GM12878 (cell line): ENCODE data around the gene KMT2E. TPM values are rescaled to one million over a fixed set of nuclear protein-coding genes. Genes with fewer than 3 reads are reported as not detected.

ENCODE experiments used
- ATF2 ChIP-seq: IDR thresholded peaks from 2 replicates; pipeline ENCODE4 v1.6.1; 2012; ENCODE audit warnings: low read length, inconsistent platforms
- CEBPB ChIP-seq, 2 experiments: fragments of 150-350 bp in 1 of 2; IDR thresholded peaks; 2 replicates each; pipeline ENCODE4 v1.6.1; 2012 to 2014; ENCODE audit warnings: low read depth in 2 of 2, low read length in 2 of 2, borderline replicate concordance in 1 of 2, inconsistent platforms in 1 of 2
- FOXM1 ChIP-seq: IDR thresholded peaks from 2 replicates; pipeline ENCODE4 v1.6.1; 2012; ENCODE audit warnings: low read depth, mild to moderate bottlenecking, inconsistent platforms, low read length, moderate library complexity
- MTA2 ChIP-seq: fragments of 450-650 bp; IDR thresholded peaks from 2 replicates; pipeline ENCODE4 v1.6.1; 2016; ENCODE audit warnings: low read depth, mild to moderate bottlenecking, moderate library complexity
- MYB ChIP-seq: fragments of 150-350 bp; IDR thresholded peaks from 2 replicates; pipeline ENCODE4 v1.6.1; 2014; ENCODE audit warnings: mild to moderate bottlenecking, low read depth, low read length, borderline replicate concordance
- NRF1 ChIP-seq: conservative IDR thresholded peaks from 2 replicates; pipeline ENCODE4 v1.6.1; 2011; ENCODE audit warnings: mild to moderate bottlenecking, low read depth, low read length, improper control_type of control experiment
- POLR2A ChIP-seq: IDR thresholded peaks from 2 replicates; pipeline ENCODE4 v1.6.1; 2011; ENCODE audit warnings: low read depth, mild to moderate bottlenecking, low read length
- RAD21 ChIP-seq: IDR thresholded peaks from 2 replicates; pipeline ENCODE4 v1.6.1; 2011; ENCODE audit warnings: mild to moderate bottlenecking, low read depth, low read length, moderate library complexity; ENCODE audit not compliant: insufficient read depth
- RELB ChIP-seq: fragments of 450-650 bp; IDR thresholded peaks from 2 replicates; pipeline ENCODE4 v1.6.1; 2017; ENCODE audit warnings: low read depth, mild to moderate bottlenecking, moderate library complexity
- SMC3 ChIP-seq: IDR thresholded peaks from 2 replicates; pipeline ENCODE4 v1.6.1; 2011; ENCODE audit warnings: low read length, improper control_type of control experiment, borderline replicate concordance
- ZBED1 ChIP-seq: IDR thresholded peaks from 2 replicates; pipeline ENCODE4 v1.6.1; 2016; ENCODE audit warnings: borderline replicate concordance
- ZBTB11 ChIP-seq: fragments of 450-650 bp; formaldehyde crosslinking; IDR thresholded peaks from 2 replicates; pipeline ENCODE4 v1.5.0; 2022; ENCODE audit warnings: mild to moderate bottlenecking, missing genetic modification characterization
- ZBTB33 ChIP-seq: fragments of 450-650 bp; IDR thresholded peaks from 2 replicates; pipeline ENCODE4 v1.6.1; 2017; ENCODE audit warnings: mild to moderate bottlenecking
- ZNF207 ChIP-seq: fragments of 450-650 bp; IDR thresholded peaks from 2 replicates; pipeline ENCODE4 v1.6.1; 2014; ENCODE audit warnings: antibody characterized with exemption, mild to moderate bottlenecking, borderline replicate concordance
- ZNF592 ChIP-seq: fragments of 450-650 bp; IDR thresholded peaks from 2 replicates; pipeline ENCODE4 v1.6.1; 2017; ENCODE audit warnings: mild to moderate bottlenecking, moderate library complexity
- polyA plus RNA-seq, 11 experiments: library from polyadenylated mRNA; depleted of rRNA in 4 of 11; unstranded in 6 of 11; stranded (reverse) in 5 of 11; fragments of >200 nt; fragmentation: Nextera tagmentation in 4 of 11; fragmentation: Illumina TruSeq in 1 of 11; extraction: Ambion mirVana in 4 of 11; extraction: Trizol in 1 of 11; gene quantifications; 1 replicate in 1 of 11; 2 replicates in 10 of 11; pipeline versions ENCODE4 v1.2.1 to v1.2.3, GENCODE V29; 2011 to 2016; ENCODE audit warnings: inconsistent platforms in 2 of 11, missing spikeins in 2 of 11, low read depth in 1 of 11
- total RNA-seq, 4 experiments: library from RNA; depleted of rRNA in 3 of 4; stranded (reverse); fragments of >200 nt in 3 of 4; fragmentation: Illumina TruSeq in 1 of 4; extraction: Trizol in 1 of 4; gene quantifications; 2 replicates each; pipeline versions ENCODE4 v1.2.1 to v1.2.3, GENCODE V29; 2013 to 2021

KMT2E gene
- total and polyA plus RNA-seq, 10 of the 15 experiments (the other 5 are each of a cell fraction or from before 2014, with no cell fraction given) = 13.2 to 68.1 (median 34.1) TPM

- no peak for TF ChIP-seq ZBTB11 (CRISPR knock-in tag)
- TF ChIP-seq RELB = 0 out of 2 replicates have a peak, but pooled peaks have one; percentile 20
- no peak for TF ChIP-seq ZBTB33
- TF ChIP-seq ATF2 = peak; percentile 41; the same call in 1 of the 2 replicates
- TF ChIP-seq CEBPB (IDR thresholded peaks at IDR 0.05; ENCODE audit: borderline replicate concordance in 1 of 2, low read depth in 2 of 2, low read length in 2 of 2) = no peak
- TF ChIP-seq ZBED1 = no peak
- TF ChIP-seq ZNF592 = 0 out of 2 replicates have a peak, but pooled peaks have one; percentile 20
- TF ChIP-seq SMC3 = peak; percentile 76
- peak; percentile 88 for TF ChIP-seq RAD21
- TF ChIP-seq MTA2 = peak; percentile 23; the same call in 1 of the 2 replicates
- no peak for TF ChIP-seq NRF1
- peak; percentile 31; the same call in 1 of the 2 replicates for TF ChIP-seq ZNF207
- no peak for TF ChIP-seq POLR2A
- TF ChIP-seq MYB = no peak
- TF ChIP-seq FOXM1 = peak; percentile 65
Measured at GRCh38 chr7:104980841-104981671, 32.9 kb upstream of the KMT2E start (continued).
